Left ventricle myocardium inferior (tissue), 1 donor: ENCODE data around the gene SULT1C3. TPM values are rescaled to one million over a fixed set of nuclear protein-coding genes. Genes with fewer than 3 reads are reported as not detected.

Experiments used
- DNase-seq: peaks from one replicate; pipeline ENCODE4 v3.0.0-alpha.2; 2020
- H3K27ac ChIP-seq: fragments of 200-600 bp; replicated peaks from 2 replicates; pipeline ENCODE4 v1.8.0; 2021
- H3K27me3 ChIP-seq: fragments of 200-600 bp; 2 replicates; pipeline ENCODE4 v1.8.0; 2021; ENCODE audit warnings: low read depth
- H3K36me3 ChIP-seq: fragments of 200-600 bp; 2 replicates; pipeline ENCODE4 v1.8.0; 2021
- H3K4me1 ChIP-seq: fragments of 200-600 bp; 2 replicates; pipeline ENCODE4 v1.8.0; 2021
- H3K4me3 ChIP-seq: fragments of 200-600 bp; 2 replicates; pipeline ENCODE4 v1.8.0; 2021; ENCODE audit warnings: mild to moderate bottlenecking, moderate library complexity
- H3K9me3 ChIP-seq: fragments of 200-600 bp; replicated peaks from 2 replicates; pipeline ENCODE4 v1.8.0; 2021
- CTCF ChIP-seq: fragments of 200-600 bp; IDR thresholded peaks from 2 replicates; pipeline ENCODE4 v1.8.0; 2021; ENCODE audit warnings: antibody characterized with exemption, mild to moderate bottlenecking, borderline replicate concordance
- intact Hi-C: fragments of 100-400 bp; cut with micrococcal nuclease; formaldehyde crosslinking; loops from one replicate; pipeline ENCODE4 v1.11.0; 2022
- long read RNA-seq: library from polyadenylated mRNA; unstranded; transcript quantifications from one replicate; pipeline ENCODE4 v2.0.0, GENCODE V29; 2021
- total RNA-seq: library from RNA; stranded (reverse); fragmentation: NEBNext Ultra II Directional; extraction: Animal tissue kit (Norgen Biotek cat#: 25700); gene quantifications from one replicate; pipeline ENCODE4 v1.2.1, GENCODE V29; 2021
- donor health status: DM: no; HTN: yes; CAD: no; lungs with severe emphysema.

Gene SULT1C3
- not detected for total RNA-seq
- long read RNA-seq, result 0 reads

- no peaks in the 10 kb centered on the region for H3K4me1 ChIP-seq
- no peak for TF ChIP-seq CTCF
- no peaks in the 10 kb centered on the region for H3K36me3 ChIP-seq
- peaks cover 30% of the 10 kb centered on the region for H3K9me3 ChIP-seq
- H3K27me3 ChIP-seq, result no peaks in the 10 kb centered on the region
- H3K4me3 ChIP-seq, result no peak within 1 kb of the TSS
- intact Hi-C loops, result no loop called here
- no peak for DNase-seq
- no peak within 1 kb of the TSS for H3K27ac ChIP-seq
These were observed at the start of gene SULT1C3 for GRCh38 chr2:108239786-108240185. SULT1C3 (plus strand) TSS chr2:108239968; CDS start chr2:108247195, 7,227 bp downstream.

GRCh38 chr2:108193251-108193650, 46.5 kb upstream of the SULT1C3 start:
- DNase-seq, result no peak
- Histone ChIP-seq H3K9me3 (peaks cover 6% of the 10 kb centered on the region), H3K27me3 (no peaks in the 10 kb centered on the region), H3K4me3 (no peak overlapping the region), H3K27ac (no peak overlapping the region), H3K4me1 (no peaks in the 10 kb centered on the region), H3K36me3 (no peaks in the 10 kb centered on the region)
- TF ChIP-seq CTCF, result no peak
- intact Hi-C loops, result no loop called here

- no peak for DNase-seq
- TF ChIP-seq CTCF, result peak; percentile 55
- intact Hi-C loops, result no loop called here
These were observed 45.2 kb upstream of the SULT1C3 start for GRCh38 chr2:108194409-108195132.

GRCh38 chr2:108195133-108195439, 44.7 kb upstream of the SULT1C3 start:
- Histone ChIP-seq H3K36me3 (no peaks in the 10 kb centered on the region), H3K4me3 (no peak overlapping the region), H3K27me3 (no peaks in the 10 kb centered on the region), H3K27ac (no peak overlapping the region), H3K4me1 (no peaks in the 10 kb centered on the region), H3K9me3 (peaks cover 23% of the 10 kb centered on the region)
- intact Hi-C loops, result no loop called here
- no peak for DNase-seq
- no peak for TF ChIP-seq CTCF

More at GRCh38 chr2:108194409-108195132, 45.2 kb upstream of the SULT1C3 start:
- H3K4me1 ChIP-seq, result no peaks in the 10 kb centered on the region
- no peak overlapping the region for H3K27ac ChIP-seq
- peaks cover 17% of the 10 kb centered on the region for H3K9me3 ChIP-seq
- no peaks in the 10 kb centered on the region for H3K36me3 ChIP-seq
- H3K27me3 ChIP-seq, result no peaks in the 10 kb centered on the region
- H3K4me3 ChIP-seq, result no peak overlapping the region

- no peak for DNase-seq
- no peak for TF ChIP-seq CTCF
- H3K4me1 ChIP-seq, result no peaks in the 10 kb centered on the region
- no peaks in the 10 kb centered on the region for H3K36me3 ChIP-seq
- no peak overlapping the region for H3K27ac ChIP-seq
- intact Hi-C loops, result no loop called here
- H3K9me3 ChIP-seq, result peaks cover 62% of the 10 kb centered on the region
- H3K27me3 ChIP-seq, result no peaks in the 10 kb centered on the region
- H3K4me3 ChIP-seq, result no peak overlapping the region
These were observed 40.0 kb upstream of the SULT1C3 start for GRCh38 chr2:108199726-108200125.
